Smooth muscle cell (in vitro differentiated cells): ENCODE data around the gene PLA2G4B. TPM values are rescaled to one million over a fixed set of nuclear protein-coding genes. Genes with fewer than 3 reads are reported as not detected.

ENCODE experiments used
- DNase-seq: peaks from one replicate; lab custom pipeline; 2025; ENCODE audit not compliant: unreplicated experiment; lab: John Stamatoyannopoulos, UW
- H2AFZ ChIP-seq: fragments of 200-600 bp; sonication (generic); 2 replicates; pipeline ENCODE4 v1.6.0; 2016; ENCODE audit warnings: antibody characterized with exemption, low read depth, mild to moderate bottlenecking
- H3F3A ChIP-seq: fragments of 200-600 bp; sonication (generic); 2 replicates; pipeline ENCODE4 v1.6.0; 2017; ENCODE audit warnings: antibody characterized with exemption, low read depth
- H3K27ac ChIP-seq: fragments of 200-600 bp; sonication (generic); 2 replicates; pipeline ENCODE4 v1.5.1; 2016; ENCODE audit warnings: low read depth, mild to moderate bottlenecking
- H3K27me3 ChIP-seq: fragments of 200-600 bp; sonication (generic); 2 replicates; pipeline ENCODE4 v1.6.1; 2016; ENCODE audit warnings: low read depth, mild to moderate bottlenecking
- H3K36me3 ChIP-seq: fragments of 200-600 bp; sonication (generic); 2 replicates; pipeline ENCODE4 v1.5.1; 2016; ENCODE audit warnings: low read depth
- H3K4me1 ChIP-seq: fragments of 200-600 bp; sonication (generic); 2 replicates; pipeline ENCODE4 v1.5.1; 2016; ENCODE audit warnings: low read depth
- H3K4me2 ChIP-seq: fragments of 200-600 bp; sonication (generic); 2 replicates; pipeline ENCODE4 v1.6.0; 2016; ENCODE audit warnings: mild to moderate bottlenecking
- H3K4me3 ChIP-seq: fragments of 200-600 bp; sonication (generic); 2 replicates; pipeline ENCODE4 v1.5.1; 2016; ENCODE audit warnings: mild to moderate bottlenecking
- H3K79me2 ChIP-seq: fragments of 200-600 bp; sonication (generic); 2 replicates; pipeline ENCODE4 v1.6.0; 2016; ENCODE audit warnings: low read depth, mild to moderate bottlenecking
- H3K9ac ChIP-seq: fragments of 200-600 bp; sonication (generic); 2 replicates; pipeline ENCODE4 v1.6.0; 2016; ENCODE audit warnings: low read depth
- H3K9me3 ChIP-seq: fragments of 200-600 bp; sonication (generic); replicated peaks from 2 replicates; pipeline ENCODE4 v1.5.1; 2016; ENCODE audit warnings: low read depth
- H4K20me1 ChIP-seq: fragments of 200-600 bp; sonication (generic); 2 replicates; pipeline ENCODE4 v1.6.0; 2016; ENCODE audit warnings: low read depth
- CTCF ChIP-seq: fragments of 200-600 bp; sonication (generic); IDR thresholded peaks from 2 replicates; pipeline ENCODE4 v1.5.1; 2017; ENCODE audit warnings: borderline replicate concordance, mild to moderate bottlenecking, antibody characterized with exemption; ENCODE audit not compliant: insufficient read depth, poor library complexity, severe bottlenecking
- WGBS: methylation state at CpG from one replicate; pipeline ENCODE4 v1.1.7; 2016; ENCODE audit warnings: low lambda C conversion rate; 5-methylcytosine and 5-hydroxymethylcytosine counted together
- polyA plus RNA-seq: library from polyadenylated mRNA; unstranded; fragments of >200 nt; fragmentation: Nextera tagmentation; extraction: Ambion mirVana; gene quantifications from 2 replicates; pipeline ENCODE4 v1.2.1, GENCODE V29; 2016
- total RNA-seq: library from RNA; depleted of rRNA; stranded (reverse); fragments of >200 nt; gene quantifications from 2 replicates; pipeline ENCODE4 v1.2.3, GENCODE V29; 2014

Gene PLA2G4B
- total and polyA plus RNA-seq, 2 experiments from 2014 or later: 2.2 to 4.2 TPM

GRCh38 chr15:41823502-41823901 is 15.1 kb upstream of the PLA2G4B start:
- H3F3A ChIP-seq: no peaks in the 10 kb centered on the region
- H3K27me3 ChIP-seq: no peaks in the 10 kb centered on the region
- H3K36me3 ChIP-seq: no peaks in the 10 kb centered on the region
- H3K27ac ChIP-seq: no peak overlapping the region
- H3K9ac ChIP-seq: no peak overlapping the region
- peaks cover 5% of the 10 kb centered on the region for H3K4me1 ChIP-seq
- no peaks in the 10 kb centered on the region for H4K20me1 ChIP-seq
- no peaks in the 10 kb centered on the region for H3K9me3 ChIP-seq
- H3K4me3 ChIP-seq: no peak overlapping the region
- no peak for TF ChIP-seq CTCF
- no peak overlapping the region for H3K4me2 ChIP-seq
- no peaks in the 10 kb centered on the region for H3K79me2 ChIP-seq
- H2AFZ ChIP-seq: no peak overlapping the region
- DNase-seq: no peak
- 96% methylated on average over 11 of the region's 11 CpGs for WGBS

- no peak overlapping the region for H3K4me3 ChIP-seq
- no peak overlapping the region for H3K27ac ChIP-seq
- no peak overlapping the region for H2AFZ ChIP-seq
- no peak for DNase-seq
- TF ChIP-seq CTCF: no peak
- H3K9ac ChIP-seq: no peak overlapping the region
- no peaks in the 10 kb centered on the region for H3K9me3 ChIP-seq
- no peaks in the 10 kb centered on the region for H4K20me1 ChIP-seq
- WGBS: 95% methylated on average over 19 of the region's 19 CpGs
- no peak overlapping the region for H3K4me2 ChIP-seq
- no peaks in the 10 kb centered on the region for H3F3A ChIP-seq
- no peaks in the 10 kb centered on the region for H3K36me3 ChIP-seq
- H3K27me3 ChIP-seq: no peaks in the 10 kb centered on the region
- peaks cover 5% of the 10 kb centered on the region for H3K4me1 ChIP-seq
- no peaks in the 10 kb centered on the region for H3K79me2 ChIP-seq
Measured at GRCh38 chr15:41824062-41824745, 14.4 kb upstream of the PLA2G4B start.

GRCh38 chr15:41825145-41825544 is 13.5 kb upstream of the PLA2G4B start:
- Histone ChIP-seq H3K9me3 (no peaks in the 10 kb centered on the region), H3K9ac (no peak overlapping the region), H2AFZ (no peak overlapping the region), H3K4me3 (no peak overlapping the region), H3K4me1 (peaks cover 5% of the 10 kb centered on the region), H3K27ac (no peak overlapping the region), H4K20me1 (no peaks in the 10 kb centered on the region), H3F3A (no peaks in the 10 kb centered on the region), H3K79me2 (no peaks in the 10 kb centered on the region), H3K27me3 (no peaks in the 10 kb centered on the region), H3K4me2 (no peak overlapping the region), H3K36me3 (no peaks in the 10 kb centered on the region)
- 93% methylated on average over 10 of the region's 10 CpGs for WGBS
- TF ChIP-seq CTCF: no peak
- DNase-seq: no peak
